GM12878 (cell line): ENCODE measurements around the gene AURKA. TPM values are rescaled to one million over a fixed set of nuclear protein-coding genes. Genes with fewer than 3 reads are reported as not detected.

Source experiments
- CBX5 ChIP-seq: sonication (generic); IDR thresholded peaks from 2 replicates; pipeline ENCODE4 v1.6.1; 2016; ENCODE audit warnings: low read depth, moderate library complexity, mild to moderate bottlenecking, inconsistent platforms
- CHD1 ChIP-seq: IDR thresholded peaks from 2 replicates; pipeline ENCODE4 v1.6.1; 2012; ENCODE audit warnings: low read depth, low read length, improper control_type of control experiment
- ETV6 ChIP-seq, 2 experiments: fragments of 450-650 bp in 1 of 2; IDR thresholded peaks in 1 of 2; conservative IDR thresholded peaks in 1 of 2; 2 replicates each; pipeline ENCODE4 v1.6.1; 2014; ENCODE audit warnings: antibody characterized with exemption in 1 of 2, borderline replicate concordance in 1 of 2, low read depth in 1 of 2, mild to moderate bottlenecking in 1 of 2, moderate library complexity in 1 of 2
- NR2F1 ChIP-seq: fragments of 450-650 bp; conservative IDR thresholded peaks from 2 replicates; pipeline ENCODE4 v1.6.1; 2017; ENCODE audit warnings: mild to moderate bottlenecking
- PRDM15 ChIP-seq: fragments of 450-650 bp; formaldehyde crosslinking; IDR thresholded peaks from 2 replicates; pipeline ENCODE4 v1.4.0; 2020; ENCODE audit warnings: mild to moderate bottlenecking, moderate library complexity
- RFX5 ChIP-seq: IDR thresholded peaks from 2 replicates; pipeline ENCODE4 v1.6.1; 2011; ENCODE audit warnings: low read depth, low read length, improper control_type of control experiment
- USF1 ChIP-seq: IDR thresholded peaks from 2 replicates; pipeline ENCODE4 v1.6.1; 2011; ENCODE audit warnings: borderline replicate concordance, low read depth, mild to moderate bottlenecking, moderate library complexity, mixed read lengths, low read length; ENCODE audit not compliant: insufficient read depth; ENCODE audit errors: extremely low read length
- USF2 ChIP-seq: IDR thresholded peaks from 2 replicates; pipeline ENCODE4 v1.6.1; 2011; ENCODE audit warnings: low read depth, low read length, improper control_type of control experiment, borderline replicate concordance
- polyA plus RNA-seq, 11 experiments: library from polyadenylated mRNA; depleted of rRNA in 4 of 11; unstranded in 6 of 11; stranded (reverse) in 5 of 11; fragments of >200 nt; fragmentation: Nextera tagmentation in 4 of 11; fragmentation: Illumina TruSeq in 1 of 11; extraction: Ambion mirVana in 4 of 11; extraction: Trizol in 1 of 11; gene quantifications; 1 replicate in 1 of 11; 2 replicates in 10 of 11; pipeline versions ENCODE4 v1.2.1 to v1.2.3, GENCODE V29; 2011 to 2016; ENCODE audit warnings: inconsistent platforms in 2 of 11, missing spikeins in 2 of 11, low read depth in 1 of 11
- total RNA-seq, 4 experiments: library from RNA; depleted of rRNA in 3 of 4; stranded (reverse); fragments of >200 nt in 3 of 4; fragmentation: Illumina TruSeq in 1 of 4; extraction: Trizol in 1 of 4; gene quantifications; 2 replicates each; pipeline versions ENCODE4 v1.2.1 to v1.2.3, GENCODE V29; 2013 to 2021

Gene AURKA
- total and polyA plus RNA-seq, 10 of the 15 experiments (the other 5 are each of a cell fraction or from before 2014, with no cell fraction given) = 57.3 to 122 (median 73.4) TPM

GRCh38 chr20:56378386-56378785, 13.6 kb downstream of the AURKA start (continued):
- TF ChIP-seq USF1 = no peak
- no peak for TF ChIP-seq CHD1
- TF ChIP-seq ETV6 (conservative IDR thresholded peaks at IDR 0.05 in 1 of 2, IDR thresholded peaks at IDR 0.05 in 1 of 2; ENCODE audit: borderline replicate concordance in 1 of 2, low read depth in 1 of 2) = no peak
- no peak for TF ChIP-seq USF2
- TF ChIP-seq CBX5 = no peak
- no peak for TF ChIP-seq NR2F1
- TF ChIP-seq RFX5 = no peak
- TF ChIP-seq PRDM15 (CRISPR knock-in tag) = no peak
